ENCODE results near the gene PLEKHG2. TPM values are rescaled to one million over a fixed set of nuclear protein-coding genes. Genes with fewer than 3 reads are reported as not detected.

The PLEKHG2 gene
- polyA plus RNA-seq, 1 donor from 2014 or later: 14.3 TPM

DNA sequence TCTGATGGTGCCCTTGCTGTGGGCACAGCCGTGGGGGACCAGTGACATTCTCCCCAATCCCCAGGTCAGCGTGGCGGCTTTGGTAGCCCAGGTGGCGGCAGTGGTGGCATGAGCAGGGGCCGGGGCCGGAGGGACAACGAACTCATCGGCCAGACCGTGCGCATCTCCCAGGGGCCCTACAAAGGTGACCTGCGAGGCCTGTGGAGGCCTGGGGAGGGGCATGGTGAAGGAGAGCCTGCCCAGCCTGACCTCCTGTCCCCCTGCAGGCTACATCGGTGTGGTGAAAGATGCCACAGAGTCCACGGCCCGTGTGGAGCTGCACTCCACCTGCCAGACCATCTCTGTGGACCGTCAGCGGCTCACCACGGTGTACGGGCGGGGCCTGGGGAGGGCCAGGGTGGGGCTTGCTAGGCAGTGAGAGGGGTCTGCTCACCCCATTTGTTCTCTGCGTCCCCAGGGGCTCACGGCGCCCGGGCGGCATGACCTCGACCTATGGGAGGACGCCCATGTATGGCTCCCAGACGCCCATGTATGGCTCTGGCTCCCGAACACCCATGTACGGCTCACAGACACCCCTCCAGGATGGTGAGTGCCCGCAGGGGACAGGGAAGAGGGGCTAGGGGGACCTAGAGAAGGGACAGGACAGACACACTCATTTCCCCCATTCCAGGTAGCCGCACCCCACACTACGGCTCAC lies 60.4 kb downstream of the PLEKHG2 start:
- no peaks in the 10 kb centered on the region for H3K9me2 ChIP-seq (ENCODE audit: insufficient read depth, low read length)
- no peak overlapping the region for H3K4me3 ChIP-seq (ENCODE audit: low read length)
- H3K9me3 ChIP-seq (ENCODE audit: low read length): no peaks in the 10 kb centered on the region
- H3F3A ChIP-seq (ENCODE audit: insufficient read depth, low read length, poor library complexity, severe bottlenecking): no peaks in the 10 kb centered on the region
- no peak overlapping the region for H3K27ac ChIP-seq (ENCODE audit: low read length)
- no peaks in the 10 kb centered on the region for H3K27me3 ChIP-seq (ENCODE audit: insufficient read depth, low read depth, low read length)
- no peak overlapping the region for H3K9ac ChIP-seq (ENCODE audit: low read length)
- TF ChIP-seq, protein P1, sequence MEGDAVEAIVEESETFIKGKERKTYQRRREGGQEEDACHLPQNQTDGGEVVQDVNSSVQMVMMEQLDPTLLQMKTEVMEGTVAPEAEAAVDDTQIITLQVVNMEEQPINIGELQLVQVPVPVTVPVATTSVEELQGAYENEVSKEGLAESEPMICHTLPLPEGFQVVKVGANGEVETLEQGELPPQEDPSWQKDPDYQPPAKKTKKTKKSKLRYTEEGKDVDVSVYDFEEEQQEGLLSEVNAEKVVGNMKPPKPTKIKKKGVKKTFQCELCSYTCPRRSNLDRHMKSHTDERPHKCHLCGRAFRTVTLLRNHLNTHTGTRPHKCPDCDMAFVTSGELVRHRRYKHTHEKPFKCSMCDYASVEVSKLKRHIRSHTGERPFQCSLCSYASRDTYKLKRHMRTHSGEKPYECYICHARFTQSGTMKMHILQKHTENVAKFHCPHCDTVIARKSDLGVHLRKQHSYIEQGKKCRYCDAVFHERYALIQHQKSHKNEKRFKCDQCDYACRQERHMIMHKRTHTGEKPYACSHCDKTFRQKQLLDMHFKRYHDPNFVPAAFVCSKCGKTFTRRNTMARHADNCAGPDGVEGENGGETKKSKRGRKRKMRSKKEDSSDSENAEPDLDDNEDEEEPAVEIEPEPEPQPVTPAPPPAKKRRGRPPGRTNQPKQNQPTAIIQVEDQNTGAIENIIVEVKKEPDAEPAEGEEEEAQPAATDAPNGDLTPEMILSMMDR (IDR thresholded peaks at IDR 0.05; ENCODE audit: poor library complexity, severe bottlenecking): no peak
- TF ChIP-seq, protein P2, sequence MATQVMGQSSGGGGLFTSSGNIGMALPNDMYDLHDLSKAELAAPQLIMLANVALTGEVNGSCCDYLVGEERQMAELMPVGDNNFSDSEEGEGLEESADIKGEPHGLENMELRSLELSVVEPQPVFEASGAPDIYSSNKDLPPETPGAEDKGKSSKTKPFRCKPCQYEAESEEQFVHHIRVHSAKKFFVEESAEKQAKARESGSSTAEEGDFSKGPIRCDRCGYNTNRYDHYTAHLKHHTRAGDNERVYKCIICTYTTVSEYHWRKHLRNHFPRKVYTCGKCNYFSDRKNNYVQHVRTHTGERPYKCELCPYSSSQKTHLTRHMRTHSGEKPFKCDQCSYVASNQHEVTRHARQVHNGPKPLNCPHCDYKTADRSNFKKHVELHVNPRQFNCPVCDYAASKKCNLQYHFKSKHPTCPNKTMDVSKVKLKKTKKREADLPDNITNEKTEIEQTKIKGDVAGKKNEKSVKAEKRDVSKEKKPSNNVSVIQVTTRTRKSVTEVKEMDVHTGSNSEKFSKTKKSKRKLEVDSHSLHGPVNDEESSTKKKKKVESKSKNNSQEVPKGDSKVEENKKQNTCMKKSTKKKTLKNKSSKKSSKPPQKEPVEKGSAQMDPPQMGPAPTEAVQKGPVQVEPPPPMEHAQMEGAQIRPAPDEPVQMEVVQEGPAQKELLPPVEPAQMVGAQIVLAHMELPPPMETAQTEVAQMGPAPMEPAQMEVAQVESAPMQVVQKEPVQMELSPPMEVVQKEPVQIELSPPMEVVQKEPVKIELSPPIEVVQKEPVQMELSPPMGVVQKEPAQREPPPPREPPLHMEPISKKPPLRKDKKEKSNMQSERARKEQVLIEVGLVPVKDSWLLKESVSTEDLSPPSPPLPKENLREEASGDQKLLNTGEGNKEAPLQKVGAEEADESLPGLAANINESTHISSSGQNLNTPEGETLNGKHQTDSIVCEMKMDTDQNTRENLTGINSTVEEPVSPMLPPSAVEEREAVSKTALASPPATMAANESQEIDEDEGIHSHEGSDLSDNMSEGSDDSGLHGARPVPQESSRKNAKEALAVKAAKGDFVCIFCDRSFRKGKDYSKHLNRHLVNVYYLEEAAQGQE (IDR thresholded peaks at IDR 0.05; ENCODE audit: borderline replicate concordance): no peak
- H3K4me2 ChIP-seq (ENCODE audit: low read length): no peak overlapping the region
- H2AFZ ChIP-seq (ENCODE audit: low read depth, low read length): no peak overlapping the region
- H3K79me2 ChIP-seq (replicated peaks; ENCODE audit: insufficient read depth, low read length): no peaks in the 10 kb centered on the region
- H4K20me1 ChIP-seq (ENCODE audit: insufficient read depth): no peaks in the 10 kb centered on the region
- peaks cover 7% of the 10 kb centered on the region for H3K36me3 ChIP-seq (ENCODE audit: insufficient read depth, low read length)

DNA sequence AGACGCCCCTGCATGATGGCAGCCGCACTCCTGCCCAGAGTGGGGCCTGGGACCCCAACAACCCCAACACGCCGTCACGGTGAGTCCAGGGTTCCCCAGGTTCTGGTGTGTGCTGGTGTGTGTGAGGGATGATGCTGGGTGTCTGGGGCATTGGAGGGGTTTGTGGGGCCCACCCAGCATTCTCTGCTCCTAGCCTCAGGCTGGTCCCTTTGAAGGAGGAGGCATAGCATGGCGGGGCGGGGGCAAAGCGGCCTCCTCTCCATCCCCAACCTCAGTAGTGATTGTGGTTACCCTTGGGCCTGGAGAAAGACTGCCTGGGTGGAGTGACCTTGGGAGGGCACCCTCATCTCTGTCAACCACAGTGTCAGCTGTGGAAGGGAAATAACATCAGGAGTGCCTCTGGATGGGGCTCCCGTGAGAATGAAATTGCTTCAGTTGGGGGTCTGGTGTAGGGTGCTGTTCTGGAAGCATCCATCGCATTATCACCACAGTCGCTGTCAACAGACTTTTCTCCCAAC lies 61.0 kb downstream of the PLEKHG2 start:
- no peak overlapping the region for H3K9ac ChIP-seq (ENCODE audit: low read length)
- peaks cover 7% of the 10 kb centered on the region for H3K36me3 ChIP-seq (ENCODE audit: insufficient read depth, low read length)
- no peaks in the 10 kb centered on the region for H3K27me3 ChIP-seq (ENCODE audit: insufficient read depth, low read depth, low read length)
- no peaks in the 10 kb centered on the region for H3F3A ChIP-seq (ENCODE audit: insufficient read depth, low read length, poor library complexity, severe bottlenecking)
- H3K4me2 ChIP-seq (ENCODE audit: low read length): no peak overlapping the region
- H3K9me2 ChIP-seq (ENCODE audit: insufficient read depth, low read length): no peaks in the 10 kb centered on the region
- H2AFZ ChIP-seq (ENCODE audit: low read depth, low read length): no peak overlapping the region
- H4K20me1 ChIP-seq (ENCODE audit: insufficient read depth): no peaks in the 10 kb centered on the region
- H3K79me2 ChIP-seq (replicated peaks; ENCODE audit: insufficient read depth, low read length): no peaks in the 10 kb centered on the region
- no peak overlapping the region for H3K27ac ChIP-seq (ENCODE audit: low read length)
- no peak overlapping the region for H3K4me3 ChIP-seq (ENCODE audit: low read length)
- no peaks in the 10 kb centered on the region for H3K9me3 ChIP-seq (ENCODE audit: low read length)
- no peak for TF ChIP-seq POLR2AphosphoS5 (IDR thresholded peaks at IDR 0.05)
- no peak for TF ChIP-seq EZH2 (IDR thresholded peaks at IDR 0.05; ENCODE audit: borderline replicate concordance, insufficient read depth, low read length, poor library complexity, severe bottlenecking)
- no peak for TF ChIP-seq MXI1 (conservative IDR thresholded peaks at IDR 0.05; ENCODE audit: poor library complexity, severe bottlenecking)
- TF ChIP-seq, protein P2 (IDR thresholded peaks at IDR 0.05; ENCODE audit: borderline replicate concordance): no peak
- no peak for TF ChIP-seq SMC3 (conservative IDR thresholded peaks at IDR 0.05; ENCODE audit: poor library complexity)
- TF ChIP-seq, protein P1 (IDR thresholded peaks at IDR 0.05; ENCODE audit: poor library complexity, severe bottlenecking): no peak
- no peak for TF ChIP-seq EP300 (conservative IDR thresholded peaks at IDR 0.05; ENCODE audit: poor library complexity, severe bottlenecking)
- TF ChIP-seq RAD21 (conservative IDR thresholded peaks at IDR 0.05): no peak
- TF ChIP-seq TAF1 (IDR thresholded peaks at IDR 0.05; ENCODE audit: low read depth): no peak

Measured in neural cell (in vitro differentiated cells).